ENCODE measurements around the gene TMIE. TPM values are rescaled to one million over a fixed set of nuclear protein-coding genes. Genes with fewer than 3 reads are reported as not detected.

The TMIE gene
- polyA plus RNA-seq, 1 donor from 2014 or later = not detected

DNA sequence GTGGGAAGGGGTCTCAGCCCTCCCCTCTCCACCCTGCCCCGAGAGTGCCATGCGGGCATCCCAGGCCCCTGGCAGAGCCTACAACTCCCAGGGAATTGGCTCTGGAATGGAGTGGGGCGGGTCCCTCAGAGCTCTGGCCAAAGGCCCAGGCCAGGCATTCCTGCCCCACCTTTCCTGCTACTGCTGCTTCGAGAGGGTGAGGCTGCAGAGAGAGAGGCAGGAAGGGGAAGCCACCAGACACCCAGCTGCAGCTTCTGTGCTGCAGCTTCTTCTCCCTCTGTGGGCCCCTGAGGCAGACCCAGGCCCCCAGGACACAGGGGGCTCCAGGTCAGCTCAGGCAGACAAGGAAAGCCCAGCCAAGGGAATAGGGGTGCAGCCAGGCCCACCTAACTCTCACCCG lies 10.4 kb upstream of the TMIE start:
- Histone ChIP-seq H2AFZ (ENCODE audit: low read depth, low read length) (no peak overlapping the region), H3K4me3 (ENCODE audit: low read length) (no peak overlapping the region), H3K79me2 (replicated peaks; ENCODE audit: insufficient read depth, low read length) (no peaks in the 10 kb centered on the region), H3K9me3 (ENCODE audit: low read length) (no peaks in the 10 kb centered on the region), H3K27ac (ENCODE audit: low read length) (no peak overlapping the region), H4K20me1 (ENCODE audit: insufficient read depth) (no peaks in the 10 kb centered on the region), H3K9ac (ENCODE audit: low read length) (no peak overlapping the region), H3K27me3 (ENCODE audit: insufficient read depth, low read depth, low read length) (peaks cover 23% of the 10 kb centered on the region), H3F3A (ENCODE audit: insufficient read depth, low read length, poor library complexity, severe bottlenecking) (no peaks in the 10 kb centered on the region), H3K4me2 (ENCODE audit: low read length) (no peak overlapping the region), H3K9me2 (ENCODE audit: insufficient read depth, low read length) (no peaks in the 10 kb centered on the region), H3K36me3 (ENCODE audit: insufficient read depth, low read length) (no peaks in the 10 kb centered on the region)
- TF ChIP-seq EP300 (conservative IDR thresholded peaks at IDR 0.05; ENCODE audit: poor library complexity, severe bottlenecking) (no peak), MXI1 (conservative IDR thresholded peaks at IDR 0.05; ENCODE audit: poor library complexity, severe bottlenecking) (no peak), RAD21 (conservative IDR thresholded peaks at IDR 0.05) (no peak), POLR2AphosphoS5 (IDR thresholded peaks at IDR 0.05) (no peak), EZH2 (IDR thresholded peaks at IDR 0.05; ENCODE audit: borderline replicate concordance, insufficient read depth, low read length, poor library complexity, severe bottlenecking) (no peak)
- TF ChIP-seq, protein P1, sequence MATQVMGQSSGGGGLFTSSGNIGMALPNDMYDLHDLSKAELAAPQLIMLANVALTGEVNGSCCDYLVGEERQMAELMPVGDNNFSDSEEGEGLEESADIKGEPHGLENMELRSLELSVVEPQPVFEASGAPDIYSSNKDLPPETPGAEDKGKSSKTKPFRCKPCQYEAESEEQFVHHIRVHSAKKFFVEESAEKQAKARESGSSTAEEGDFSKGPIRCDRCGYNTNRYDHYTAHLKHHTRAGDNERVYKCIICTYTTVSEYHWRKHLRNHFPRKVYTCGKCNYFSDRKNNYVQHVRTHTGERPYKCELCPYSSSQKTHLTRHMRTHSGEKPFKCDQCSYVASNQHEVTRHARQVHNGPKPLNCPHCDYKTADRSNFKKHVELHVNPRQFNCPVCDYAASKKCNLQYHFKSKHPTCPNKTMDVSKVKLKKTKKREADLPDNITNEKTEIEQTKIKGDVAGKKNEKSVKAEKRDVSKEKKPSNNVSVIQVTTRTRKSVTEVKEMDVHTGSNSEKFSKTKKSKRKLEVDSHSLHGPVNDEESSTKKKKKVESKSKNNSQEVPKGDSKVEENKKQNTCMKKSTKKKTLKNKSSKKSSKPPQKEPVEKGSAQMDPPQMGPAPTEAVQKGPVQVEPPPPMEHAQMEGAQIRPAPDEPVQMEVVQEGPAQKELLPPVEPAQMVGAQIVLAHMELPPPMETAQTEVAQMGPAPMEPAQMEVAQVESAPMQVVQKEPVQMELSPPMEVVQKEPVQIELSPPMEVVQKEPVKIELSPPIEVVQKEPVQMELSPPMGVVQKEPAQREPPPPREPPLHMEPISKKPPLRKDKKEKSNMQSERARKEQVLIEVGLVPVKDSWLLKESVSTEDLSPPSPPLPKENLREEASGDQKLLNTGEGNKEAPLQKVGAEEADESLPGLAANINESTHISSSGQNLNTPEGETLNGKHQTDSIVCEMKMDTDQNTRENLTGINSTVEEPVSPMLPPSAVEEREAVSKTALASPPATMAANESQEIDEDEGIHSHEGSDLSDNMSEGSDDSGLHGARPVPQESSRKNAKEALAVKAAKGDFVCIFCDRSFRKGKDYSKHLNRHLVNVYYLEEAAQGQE (IDR thresholded peaks at IDR 0.05; ENCODE audit: borderline replicate concordance) = no peak

DNA sequence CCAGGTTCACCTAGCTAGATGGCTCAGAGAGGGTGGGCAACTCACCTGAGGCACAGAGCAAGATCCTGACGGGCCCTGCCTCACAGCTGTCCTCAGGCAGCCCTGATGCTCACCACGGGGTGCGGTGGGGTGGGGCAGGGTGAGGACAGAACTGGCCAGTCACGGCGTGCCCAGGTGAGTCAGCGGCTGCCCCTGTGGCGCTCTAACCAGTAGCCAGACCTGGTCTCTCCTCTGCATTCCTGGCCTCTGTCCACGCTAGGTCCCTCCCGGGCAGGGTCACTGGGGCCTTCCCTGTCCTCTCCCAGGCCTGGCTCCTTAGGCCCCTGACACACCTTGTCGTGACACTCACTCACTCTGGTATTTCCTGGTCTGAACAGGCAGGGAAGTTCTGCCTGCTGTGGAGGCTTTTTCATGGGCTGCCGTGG lies 8.6 kb upstream of the TMIE start:
- no peak overlapping the region for H3K9ac ChIP-seq (ENCODE audit: low read length)
- H3F3A ChIP-seq (ENCODE audit: insufficient read depth, low read length, poor library complexity, severe bottlenecking) = no peaks in the 10 kb centered on the region
- peak overlapping the region; percentile 67 for H3K4me3 ChIP-seq (ENCODE audit: low read length)
- no peak overlapping the region for H2AFZ ChIP-seq (ENCODE audit: low read depth, low read length)
- H3K27me3 ChIP-seq (ENCODE audit: insufficient read depth, low read depth, low read length) = peaks cover 23% of the 10 kb centered on the region
- no peaks in the 10 kb centered on the region for H3K79me2 ChIP-seq (replicated peaks; ENCODE audit: insufficient read depth, low read length)
- no peak overlapping the region for H3K27ac ChIP-seq (ENCODE audit: low read length)
- TF ChIP-seq POLR2AphosphoS5 (IDR thresholded peaks at IDR 0.05) = no peak
- TF ChIP-seq EZH2 (IDR thresholded peaks at IDR 0.05; ENCODE audit: borderline replicate concordance, insufficient read depth, low read length, poor library complexity, severe bottlenecking) = no peak
- TF ChIP-seq MXI1 (conservative IDR thresholded peaks at IDR 0.05; ENCODE audit: poor library complexity, severe bottlenecking) = no peak
- no peak for TF ChIP-seq TAF1 (IDR thresholded peaks at IDR 0.05; ENCODE audit: low read depth)
- no peaks in the 10 kb centered on the region for H4K20me1 ChIP-seq (ENCODE audit: insufficient read depth)
- no peaks in the 10 kb centered on the region for H3K9me2 ChIP-seq (ENCODE audit: insufficient read depth, low read length)
- H3K36me3 ChIP-seq (ENCODE audit: insufficient read depth, low read length) = no peaks in the 10 kb centered on the region
- no peak overlapping the region for H3K4me2 ChIP-seq (ENCODE audit: low read length)
- H3K9me3 ChIP-seq (ENCODE audit: low read length) = no peaks in the 10 kb centered on the region

DNA sequence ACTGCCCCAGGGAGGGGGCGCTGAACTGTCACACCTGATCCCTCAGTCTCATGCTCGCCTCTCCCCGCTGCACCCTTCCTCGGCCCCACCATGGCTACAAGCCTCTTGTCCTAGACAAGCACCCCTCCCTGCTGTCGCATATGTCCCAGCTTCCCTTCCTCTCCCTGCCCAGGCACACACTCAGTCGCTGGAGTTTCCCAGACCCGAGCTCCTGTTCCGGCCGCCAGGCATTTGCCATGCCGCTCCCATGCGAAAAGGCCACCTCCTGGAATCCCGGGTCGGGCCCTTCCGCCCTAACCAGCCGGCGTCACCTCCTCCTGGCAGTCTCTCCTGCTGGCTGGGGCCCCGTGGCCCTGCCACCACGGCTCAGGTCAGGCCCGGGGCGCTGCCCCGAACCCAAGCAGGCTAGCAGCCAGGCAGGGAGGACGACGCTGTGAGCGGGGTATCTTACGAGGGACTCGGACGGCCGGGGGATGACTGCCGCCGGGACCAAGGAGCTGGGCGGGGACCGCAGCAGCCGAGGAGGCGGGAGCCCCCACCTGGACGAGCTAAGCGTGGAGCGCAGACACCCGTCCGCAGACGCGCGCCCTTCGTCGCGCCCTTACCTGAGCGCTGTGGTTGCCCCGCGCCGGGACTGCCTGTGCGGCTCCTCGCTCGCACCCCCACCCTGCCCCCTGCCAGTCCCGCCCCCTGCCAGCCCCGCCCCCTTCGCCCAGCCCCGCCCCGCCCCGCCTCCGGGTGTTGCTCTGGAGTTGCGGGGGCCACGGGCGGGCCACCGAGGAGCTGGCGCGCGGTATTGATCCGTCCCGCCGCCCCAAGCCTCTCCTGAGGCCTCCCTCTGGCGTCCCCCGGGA lies 7.9 kb upstream of the TMIE start, which contains the start of gene ALS2CL:
Gene ALS2CL (minus strand): TSS at position 642 of the 854 bp plus-strand sequence. CDS start 4,239 bp downstream, outside the sequence.
- Histone ChIP-seq H3K9me3 (ENCODE audit: low read length) (no peaks in the 10 kb centered on the region), H3F3A (ENCODE audit: insufficient read depth, low read length, poor library complexity, severe bottlenecking) (no peaks in the 10 kb centered on the region), H3K36me3 (ENCODE audit: insufficient read depth, low read length) (no peaks in the 10 kb centered on the region), H3K9me2 (ENCODE audit: insufficient read depth, low read length) (no peaks in the 10 kb centered on the region), H2AFZ (ENCODE audit: low read depth, low read length) (no peak within 1 kb of the TSS), H3K27me3 (ENCODE audit: insufficient read depth, low read depth, low read length) (peaks cover 23% of the 10 kb centered on the region), H3K4me3 (ENCODE audit: low read length) (peak within 1 kb of the TSS; percentile 67), H3K9ac (ENCODE audit: low read length) (peak within 1 kb of the TSS; percentile 29), H3K4me2 (ENCODE audit: low read length) (no peak within 1 kb of the TSS), H3K27ac (ENCODE audit: low read length) (no peak within 1 kb of the TSS), H3K79me2 (replicated peaks; ENCODE audit: insufficient read depth, low read length) (no peaks in the 10 kb centered on the region), H4K20me1 (ENCODE audit: insufficient read depth) (no peaks in the 10 kb centered on the region)
- TF ChIP-seq, protein P1 (IDR thresholded peaks at IDR 0.05; ENCODE audit: borderline replicate concordance) = no peak
- no peak for TF ChIP-seq SMC3 (conservative IDR thresholded peaks at IDR 0.05; ENCODE audit: poor library complexity)
- TF ChIP-seq EZH2 (IDR thresholded peaks at IDR 0.05; ENCODE audit: borderline replicate concordance, insufficient read depth, low read length, poor library complexity, severe bottlenecking) = peak; percentile 59
- peak; percentile 11 for TF ChIP-seq RAD21 (conservative IDR thresholded peaks at IDR 0.05)
- no peak for TF ChIP-seq POLR2AphosphoS5 (IDR thresholded peaks at IDR 0.05)
- TF ChIP-seq, protein P2, sequence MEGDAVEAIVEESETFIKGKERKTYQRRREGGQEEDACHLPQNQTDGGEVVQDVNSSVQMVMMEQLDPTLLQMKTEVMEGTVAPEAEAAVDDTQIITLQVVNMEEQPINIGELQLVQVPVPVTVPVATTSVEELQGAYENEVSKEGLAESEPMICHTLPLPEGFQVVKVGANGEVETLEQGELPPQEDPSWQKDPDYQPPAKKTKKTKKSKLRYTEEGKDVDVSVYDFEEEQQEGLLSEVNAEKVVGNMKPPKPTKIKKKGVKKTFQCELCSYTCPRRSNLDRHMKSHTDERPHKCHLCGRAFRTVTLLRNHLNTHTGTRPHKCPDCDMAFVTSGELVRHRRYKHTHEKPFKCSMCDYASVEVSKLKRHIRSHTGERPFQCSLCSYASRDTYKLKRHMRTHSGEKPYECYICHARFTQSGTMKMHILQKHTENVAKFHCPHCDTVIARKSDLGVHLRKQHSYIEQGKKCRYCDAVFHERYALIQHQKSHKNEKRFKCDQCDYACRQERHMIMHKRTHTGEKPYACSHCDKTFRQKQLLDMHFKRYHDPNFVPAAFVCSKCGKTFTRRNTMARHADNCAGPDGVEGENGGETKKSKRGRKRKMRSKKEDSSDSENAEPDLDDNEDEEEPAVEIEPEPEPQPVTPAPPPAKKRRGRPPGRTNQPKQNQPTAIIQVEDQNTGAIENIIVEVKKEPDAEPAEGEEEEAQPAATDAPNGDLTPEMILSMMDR (IDR thresholded peaks at IDR 0.05; ENCODE audit: poor library complexity, severe bottlenecking) = no peak
- no peak for TF ChIP-seq EP300 (conservative IDR thresholded peaks at IDR 0.05; ENCODE audit: poor library complexity, severe bottlenecking)
- no peak for TF ChIP-seq TAF1 (IDR thresholded peaks at IDR 0.05; ENCODE audit: low read depth)
- TF ChIP-seq MXI1 (conservative IDR thresholded peaks at IDR 0.05; ENCODE audit: poor library complexity, severe bottlenecking) = peak; percentile 16
